ENCODE results near the gene FCHSD2. TPM values are rescaled to one million over a fixed set of nuclear protein-coding genes. Genes with fewer than 3 reads are reported as not detected.

FCHSD2 gene
- total and polyA plus RNA-seq, 2 of the 8 experiments (the other 6 are each of a cell fraction or from before 2014, with no cell fraction given): 4.1 to 7.8 TPM

GRCh38 chr11:73149105-73149504, 7.0 kb upstream of the FCHSD2 start:
- no peak overlapping the region for H2BK20ac ChIP-seq (ENCODE audit: low read length)
- H2BK5ac ChIP-seq (ENCODE audit: low read depth, low read length): no peak overlapping the region
- no peak overlapping the region for H2AFZ ChIP-seq (ENCODE audit: low read length)
- no peak overlapping the region for H3K27ac ChIP-seq (ENCODE audit: low read depth, low read length)
- no peaks in the 10 kb centered on the region for H3K23me2 ChIP-seq (ENCODE audit: low read depth, low read length)
- no peak overlapping the region for H2BK15ac ChIP-seq (ENCODE audit: low read length)
- no peak overlapping the region for H4K5ac ChIP-seq (ENCODE audit: insufficient read length, low read depth, low read length)
- H4K8ac ChIP-seq (ENCODE audit: extremely low read depth, insufficient read depth, low read length): no peak overlapping the region
- H3K36me3 ChIP-seq (ENCODE audit: control insufficient read depth in 2 of 4, insufficient read depth in 4 of 4, low read length in 3 of 4): no peaks in the 10 kb centered on the region
- H3K18ac ChIP-seq (ENCODE audit: extremely low read depth, low read length): no peak overlapping the region
- no peaks in the 10 kb centered on the region for H3K9me3 ChIP-seq (ENCODE audit: insufficient read depth in 2 of 2, low read depth in 1 of 2, low read length in 1 of 2)
- H2AK5ac ChIP-seq (ENCODE audit: low read depth, low read length): no peak overlapping the region
- no peaks in the 10 kb centered on the region for H3K79me1 ChIP-seq (ENCODE audit: low read depth, low read length)
- DNase-seq (ENCODE audit: low read depth in 1 of 2, low spot score in 2 of 2) (no peak), FAIRE-seq (no peak)
- WGBS, 2 experiments (ENCODE audit: extremely low coverage in 1 of 2, insufficient coverage in 1 of 2, insufficient read length in 1 of 2, insufficient replicate concordance in 2 of 2, low coverage in 1 of 2, low lambda C conversion rate in 2 of 2, missing lambda C conversion rate in 1 of 2): 89% methylated on average over 2 of the region's 2 CpGs; no CpG with 5 or more reads in 1 of the 2 experiments
- H3K27me3 ChIP-seq (replicated peaks in 1 of 4; ENCODE audit: control insufficient read depth in 3 of 4, extremely low read depth in 1 of 4, insufficient read depth in 3 of 4, low read length in 3 of 4): no peaks in the 10 kb centered on the region
- no peak overlapping the region for H4K91ac ChIP-seq (replicated peaks; ENCODE audit: insufficient read length, low read length)
- no peak overlapping the region for H3K56ac ChIP-seq (replicated peaks; ENCODE audit: insufficient read length, low read depth, low read length)
- CTCF ChIA-PET (ENCODE audit: partially characterized antibody): interaction anchor here (0.7 to 4.7 kb wide), 6 partner anchors 10 to 424 kb away, joined by 3 to 27 read pairs (median 4); no protein-coding TSS in a partner anchor
- POLR2A ChIA-PET (ENCODE audit: partially characterized antibody): interaction anchor here (1.3 kb wide), 1 partner anchor 9 kb away, joined by 3 read pairs; no protein-coding TSS in a partner anchor
- no peak overlapping the region for H3K23ac ChIP-seq (ENCODE audit: insufficient read length)
- no peak overlapping the region for H3K4ac ChIP-seq (replicated peaks; ENCODE audit: insufficient read length, low read depth, low read length)
- H2BK12ac ChIP-seq (ENCODE audit: low read depth, low read length): no peak overlapping the region
- H3K4me3 ChIP-seq (ENCODE audit: extremely low read depth in 1 of 4, insufficient read depth in 2 of 4, low read depth in 3 of 4, low read length in 4 of 4): no peak overlapping the region
- H3K9ac ChIP-seq (replicated peaks in 1 of 4; ENCODE audit: extremely low read depth in 1 of 4, low read depth in 3 of 4, low read length in 3 of 4): no peak overlapping the region
- H3K4me2 ChIP-seq (ENCODE audit: insufficient read depth in 1 of 2, low read depth in 2 of 2, low read length in 2 of 2): no peak overlapping the region
- no peaks in the 10 kb centered on the region for H4K20me1 ChIP-seq (replicated peaks in 1 of 2; ENCODE audit: control insufficient read depth in 1 of 2, insufficient read depth in 2 of 2, low read length in 2 of 2)
- no peak overlapping the region for H2BK120ac ChIP-seq (replicated peaks; ENCODE audit: low read depth, low read length)
- peaks cover 4 to 17% (median 8%) of the 10 kb centered on the region in 4 experiments; a peak in 6 of 7 replicates for H3K4me1 ChIP-seq (replicated peaks in 1 of 4; ENCODE audit: control insufficient read depth in 3 of 4, insufficient read depth in 4 of 4, low read length in 3 of 4)
- H3K79me2 ChIP-seq (ENCODE audit: control insufficient read depth in 1 of 2, insufficient read depth in 2 of 2, low read length in 2 of 2): no peaks in the 10 kb centered on the region
- H3K14ac ChIP-seq (ENCODE audit: insufficient read length): no peak overlapping the region
- TF ChIP-seq CREB1 (IDR thresholded peaks at IDR 0.05) (no peak), ASH2L (IDR thresholded peaks at IDR 0.05; ENCODE audit: low read length) (no peak), BACH1 (IDR thresholded peaks at IDR 0.05; ENCODE audit: low read length) (no peak), EP300 (IDR thresholded peaks at IDR 0.05; ENCODE audit: borderline replicate concordance in 1 of 2, low read depth in 2 of 2, low read length in 2 of 2) (no peak), SRF (IDR thresholded peaks at IDR 0.05; ENCODE audit: low read depth, low read length) (no peak), EZH2 (IDR thresholded peaks at IDR 0.05; ENCODE audit: low read depth, low read length, severe bottlenecking) (no peak), TEAD4 (IDR thresholded peaks at IDR 0.05; ENCODE audit: low read depth, low read length) (no peak), SP4 (IDR thresholded peaks at IDR 0.05; ENCODE audit: low read length) (no peak), POLR2A (IDR thresholded peaks at IDR 0.05; ENCODE audit: control extremely low read depth in 1 of 2, low read depth in 2 of 2, low read length in 2 of 2) (no peak), MAFK (IDR thresholded peaks at IDR 0.05; ENCODE audit: low read depth, low read length) (no peak), SP1 (IDR thresholded peaks at IDR 0.05; ENCODE audit: low read depth, low read length) (no peak)
